DND-41 (cell line): ENCODE measurements around the gene LRP4.

Experiments
- ATAC-seq: fragments of 200-7000 bp; cut with Tn5 transposase; 3 replicates; pipeline ENCODE4 v1.9.1; 2021; ENCODE audit warnings: low read depth; ENCODE audit not compliant: insufficient read depth
- DNase-seq: peaks from one replicate; pipeline ENCODE4 v3.0.0-alpha.2; 2020
- H2AFZ ChIP-seq: 2 replicates; pipeline ENCODE4 v1.6.0; 2012; ENCODE audit warnings: low read depth, low read length
- H3K27ac ChIP-seq: 2 replicates; pipeline ENCODE4 v1.5.1; 2012; ENCODE audit warnings: low read length, inconsistent platforms
- H3K27me3 ChIP-seq: fragments of 200-600 bp; sonication (generic); 2 replicates; pipeline ENCODE4 v1.6.0; 2012; ENCODE audit warnings: low read length, mild to moderate bottlenecking, inconsistent platforms; ENCODE audit not compliant: insufficient read depth, poor library complexity
- H3K36me3 ChIP-seq: 2 replicates; pipeline ENCODE4 v1.5.1; 2012; ENCODE audit warnings: low read length, inconsistent platforms; ENCODE audit not compliant: insufficient read depth
- H3K4me1 ChIP-seq: 2 replicates; pipeline ENCODE4 v1.5.1; 2012; ENCODE audit warnings: mild to moderate bottlenecking, low read length; ENCODE audit not compliant: insufficient read depth
- H3K4me2 ChIP-seq: 2 replicates; pipeline ENCODE4 v1.6.0; 2012; ENCODE audit warnings: mild to moderate bottlenecking, moderate library complexity, low read length, inconsistent platforms; ENCODE audit not compliant: insufficient read depth
- H3K4me3 ChIP-seq, 2 experiments: fragments of 200-600 bp in 1 of 2; shearing (Covaris generic) in 1 of 2; 2 replicates each; pipeline ENCODE4 v1.5.1; 2012 to 2016; ENCODE audit warnings: inconsistent platforms in 2 of 2, low read length in 2 of 2, mild to moderate bottlenecking in 2 of 2, low read depth in 1 of 2, moderate library complexity in 1 of 2
- H3K79me2 ChIP-seq: 2 replicates; pipeline ENCODE4 v1.6.0; 2012; ENCODE audit warnings: low read length, inconsistent platforms; ENCODE audit not compliant: insufficient read depth
- H3K9ac ChIP-seq: 2 replicates; pipeline ENCODE4 v1.6.0; 2012; ENCODE audit warnings: low read depth, mild to moderate bottlenecking, inconsistent platforms, low read length, moderate library complexity
- H3K9me3 ChIP-seq: 2 replicates; pipeline ENCODE4 v1.5.1; 2012; ENCODE audit warnings: low read length, moderate library complexity, mild to moderate bottlenecking, inconsistent platforms; ENCODE audit not compliant: insufficient read depth, severe bottlenecking
- H4K20me1 ChIP-seq: 2 replicates; pipeline ENCODE4 v1.6.0; 2012; ENCODE audit warnings: low read length; ENCODE audit not compliant: insufficient read depth
- CTCF ChIP-seq: IDR thresholded peaks from 2 replicates; pipeline ENCODE4 v1.5.1; 2012; ENCODE audit warnings: borderline replicate concordance, low read length, moderate library complexity, mild to moderate bottlenecking; ENCODE audit not compliant: poor library complexity, severe bottlenecking; ENCODE audit errors: extremely low read depth
- EZH2 ChIP-seq: IDR thresholded peaks from 3 replicates; pipeline ENCODE4 v1.6.1; 2012; ENCODE audit warnings: borderline replicate concordance, low read depth, mild to moderate bottlenecking, moderate library complexity, low read length, inconsistent platforms; ENCODE audit not compliant: severe bottlenecking

Gene LRP4

DNA sequence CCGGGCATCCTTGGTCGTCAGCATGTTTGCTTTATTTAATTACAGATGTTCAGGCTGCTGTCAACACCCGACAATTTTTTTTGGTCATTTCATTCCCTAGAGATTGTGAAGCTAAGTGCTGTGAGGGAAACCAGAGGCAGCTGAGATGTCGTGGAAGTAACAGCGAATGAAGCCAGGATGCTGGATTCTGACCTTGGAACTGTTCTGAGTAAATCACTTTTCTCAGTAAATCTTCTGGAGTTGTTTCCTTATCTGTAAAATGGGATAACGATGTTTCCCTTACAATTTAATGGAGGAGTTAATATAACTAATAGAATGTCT, 71.9 kb downstream of the LRP4 start:
- peaks cover 24% of the 10 kb centered on the region; the same call in 1 of the 2 replicates for H4K20me1 ChIP-seq
- H3K27me3 ChIP-seq = no peaks in the 10 kb centered on the region
- no peaks in the 10 kb centered on the region for H3K9me3 ChIP-seq
- H3K79me2 ChIP-seq = peaks cover 50% of the 10 kb centered on the region
- TF ChIP-seq CTCF = no peak
- no peak for TF ChIP-seq EZH2
- H2AFZ ChIP-seq = peak overlapping the region; percentile 89
- H3K4me2 ChIP-seq = peak overlapping the region; percentile 85
- H3K4me3 ChIP-seq = peak overlapping the region; percentile 53 to 78
- ATAC-seq = peak; percentile 29
- peak overlapping the region; percentile 95 for H3K9ac ChIP-seq
- DNase-seq = no peak
- H3K4me1 ChIP-seq = peaks cover 36% of the 10 kb centered on the region
- H3K36me3 ChIP-seq = peaks cover 16% of the 10 kb centered on the region
- peak overlapping the region; percentile 58 for H3K27ac ChIP-seq

- H3K27ac ChIP-seq = peak within 1 kb of the TSS; percentile 92
Observed at GRCh38 chr11:46845740-46846509, 72.4 kb downstream of the LRP4 start, which contains the start of gene CKAP5. Gene CKAP5 (minus strand): TSS chr11:46846280. CDS start chr11:46821231, 25,049 bp downstream.

GRCh38 chr11:46845440-46845739, 73.0 kb downstream of the LRP4 start:
- peak overlapping the region; percentile 92 for H3K27ac ChIP-seq
- H3K9me3 ChIP-seq = no peaks in the 10 kb centered on the region
- H3K27me3 ChIP-seq = no peaks in the 10 kb centered on the region
- H3K79me2 ChIP-seq = peaks cover 61% of the 10 kb centered on the region
- peaks cover 19% of the 10 kb centered on the region for H3K36me3 ChIP-seq
- peak overlapping the region; percentile 85 for H3K4me2 ChIP-seq
- DNase-seq = no peak
- H3K9ac ChIP-seq = peak overlapping the region; percentile 95
- no peak for ATAC-seq
- H2AFZ ChIP-seq = peak overlapping the region; percentile 89
- peaks cover 34% of the 10 kb centered on the region; the same call in 1 of the 2 replicates for H4K20me1 ChIP-seq
- H3K4me1 ChIP-seq = peaks cover 38% of the 10 kb centered on the region
- peak overlapping the region; percentile 53 to 78 for H3K4me3 ChIP-seq
- TF ChIP-seq EZH2 = no peak
- no peak for TF ChIP-seq CTCF

More at GRCh38 chr11:46845740-46846509, 72.4 kb downstream of the LRP4 start, which contains the start of gene CKAP5:
- Histone ChIP-seq H3K27me3 (no peaks in the 10 kb centered on the region), H3K36me3 (peaks cover 19% of the 10 kb centered on the region), H3K4me3 (peak within 1 kb of the TSS; percentile 53 to 78), H3K4me1 (peaks cover 38% of the 10 kb centered on the region), H3K4me2 (peak within 1 kb of the TSS; percentile 85), H3K79me2 (peaks cover 55% of the 10 kb centered on the region), H3K9ac (peak within 1 kb of the TSS; percentile 95), H3K9me3 (no peaks in the 10 kb centered on the region), H2AFZ (peak within 1 kb of the TSS; percentile 89), H4K20me1 (peaks cover 29% of the 10 kb centered on the region; the same call in 1 of the 2 replicates)
- ATAC-seq (peak; percentile 96), DNase-seq (peak; percentile 89)
- TF ChIP-seq CTCF = no peak

DNA sequence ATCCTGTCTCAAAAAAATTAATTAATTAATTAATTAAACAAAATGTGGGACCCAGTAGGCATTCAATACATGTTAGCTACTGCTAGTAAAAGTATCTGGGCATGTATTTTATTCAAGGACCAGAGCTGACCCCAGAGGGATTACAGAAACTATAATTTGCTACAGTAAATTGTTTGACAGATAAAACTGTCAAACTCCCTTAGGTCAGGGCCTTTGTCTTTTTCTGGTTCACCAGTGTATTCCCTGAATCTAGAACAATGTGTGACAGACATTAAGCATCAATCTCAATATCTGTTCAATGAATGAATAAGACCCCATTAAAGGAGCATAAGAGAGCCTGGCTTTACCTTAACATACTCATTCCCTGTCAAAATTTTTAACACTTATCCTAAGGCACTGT, 78.2 kb downstream of the LRP4 start:
- Histone ChIP-seq H3K27me3 (no peaks in the 10 kb centered on the region), H3K9ac (no peak overlapping the region), H4K20me1 (peaks cover 70% of the 10 kb centered on the region; the same call in 1 of the 2 replicates), H2AFZ (no peak overlapping the region), H3K9me3 (no peaks in the 10 kb centered on the region), H3K4me2 (no peak overlapping the region), H3K36me3 (peaks cover 19% of the 10 kb centered on the region; the same call in 1 of the 2 replicates), H3K4me3 (no peak overlapping the region), H3K4me1 (peaks cover 30% of the 10 kb centered on the region), H3K79me2 (peaks cover 99% of the 10 kb centered on the region), H3K27ac (no peak overlapping the region)
- TF ChIP-seq CTCF (no peak), EZH2 (no peak)
- ATAC-seq (no peak), DNase-seq (no peak)
